ENCODE results near the gene FMO1. TPM values are rescaled to one million over a fixed set of nuclear protein-coding genes. Genes with fewer than 3 reads are reported as not detected.

The FMO1 gene
- total RNA-seq, 1 donor from 2014 or later = 0.67 TPM

DNA sequence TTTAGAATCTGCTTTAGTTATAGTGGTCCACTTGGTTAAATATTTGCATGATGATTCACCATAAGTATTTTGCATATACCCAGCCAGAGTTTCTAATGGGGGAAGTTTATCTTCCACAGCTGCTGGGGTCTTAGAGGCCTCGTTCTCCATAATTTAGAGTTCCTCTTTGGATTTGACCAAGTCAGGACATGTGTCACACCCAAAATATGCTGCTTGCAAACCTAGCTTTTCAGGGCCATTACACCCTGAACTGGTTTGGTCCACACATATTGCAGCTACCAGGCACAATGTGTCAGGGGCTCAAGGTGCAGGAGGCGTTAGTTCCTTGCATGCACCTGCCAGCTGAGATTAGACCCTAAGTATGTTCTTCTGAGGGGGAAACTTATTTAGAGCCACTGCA, 48.6 kb downstream of the FMO1 start:
- no peak for DNase-seq (ENCODE audit: low spot score, unreplicated experiment)
- H3K4me3 Mint-ChIP-seq (ENCODE audit: low read depth) = no peak overlapping the region
- H3K27ac Mint-ChIP-seq = no peak overlapping the region
- peaks cover 9% of the 10 kb centered on the region for H3K4me1 Mint-ChIP-seq (ENCODE audit: low read depth)
- TF ChIP-seq, protein P1, sequence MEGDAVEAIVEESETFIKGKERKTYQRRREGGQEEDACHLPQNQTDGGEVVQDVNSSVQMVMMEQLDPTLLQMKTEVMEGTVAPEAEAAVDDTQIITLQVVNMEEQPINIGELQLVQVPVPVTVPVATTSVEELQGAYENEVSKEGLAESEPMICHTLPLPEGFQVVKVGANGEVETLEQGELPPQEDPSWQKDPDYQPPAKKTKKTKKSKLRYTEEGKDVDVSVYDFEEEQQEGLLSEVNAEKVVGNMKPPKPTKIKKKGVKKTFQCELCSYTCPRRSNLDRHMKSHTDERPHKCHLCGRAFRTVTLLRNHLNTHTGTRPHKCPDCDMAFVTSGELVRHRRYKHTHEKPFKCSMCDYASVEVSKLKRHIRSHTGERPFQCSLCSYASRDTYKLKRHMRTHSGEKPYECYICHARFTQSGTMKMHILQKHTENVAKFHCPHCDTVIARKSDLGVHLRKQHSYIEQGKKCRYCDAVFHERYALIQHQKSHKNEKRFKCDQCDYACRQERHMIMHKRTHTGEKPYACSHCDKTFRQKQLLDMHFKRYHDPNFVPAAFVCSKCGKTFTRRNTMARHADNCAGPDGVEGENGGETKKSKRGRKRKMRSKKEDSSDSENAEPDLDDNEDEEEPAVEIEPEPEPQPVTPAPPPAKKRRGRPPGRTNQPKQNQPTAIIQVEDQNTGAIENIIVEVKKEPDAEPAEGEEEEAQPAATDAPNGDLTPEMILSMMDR (IDR thresholded peaks at IDR 0.05; ENCODE audit: unreplicated experiment) = no peak
- peaks cover 17% of the 10 kb centered on the region for H3K9me3 Mint-ChIP-seq (ENCODE audit: low read depth)
- H3K36me3 Mint-ChIP-seq (ENCODE audit: insufficient read depth) = peaks cover 1% of the 10 kb centered on the region
- no peaks in the 10 kb centered on the region for H3K27me3 Mint-ChIP-seq

DNA sequence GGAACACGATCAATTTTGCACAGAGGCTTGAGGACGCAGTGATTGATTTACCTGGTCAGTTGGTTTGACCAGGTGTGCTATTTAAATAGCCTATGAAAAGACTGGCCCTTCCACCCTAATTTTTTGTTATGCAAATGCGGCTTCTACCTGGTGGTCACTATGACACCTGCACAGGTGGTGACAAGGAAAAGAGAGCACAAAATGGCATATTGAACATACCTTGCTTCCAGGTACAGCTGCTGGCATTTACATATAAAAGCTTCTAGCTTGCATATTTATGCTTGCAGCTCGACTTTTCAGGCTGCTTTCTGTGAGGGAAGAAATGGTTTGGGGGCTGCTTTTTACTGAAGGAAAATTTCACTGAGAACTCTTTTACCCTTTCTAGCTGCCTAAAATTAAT, 50.4 kb downstream of the FMO1 start:
- Mint-ChIP-seq H3K36me3 (ENCODE audit: insufficient read depth) (peaks cover 3% of the 10 kb centered on the region), H3K9me3 (ENCODE audit: low read depth) (peaks cover 27% of the 10 kb centered on the region), H3K27ac (peak overlapping the region; percentile 90), H3K4me3 (ENCODE audit: low read depth) (no peak overlapping the region), H3K27me3 (no peaks in the 10 kb centered on the region), H3K4me1 (ENCODE audit: low read depth) (peaks cover 9% of the 10 kb centered on the region)
- DNase-seq (ENCODE audit: low spot score, unreplicated experiment) = no peak
- TF ChIP-seq, protein P1 (IDR thresholded peaks at IDR 0.05; ENCODE audit: unreplicated experiment) = no peak

DNA sequence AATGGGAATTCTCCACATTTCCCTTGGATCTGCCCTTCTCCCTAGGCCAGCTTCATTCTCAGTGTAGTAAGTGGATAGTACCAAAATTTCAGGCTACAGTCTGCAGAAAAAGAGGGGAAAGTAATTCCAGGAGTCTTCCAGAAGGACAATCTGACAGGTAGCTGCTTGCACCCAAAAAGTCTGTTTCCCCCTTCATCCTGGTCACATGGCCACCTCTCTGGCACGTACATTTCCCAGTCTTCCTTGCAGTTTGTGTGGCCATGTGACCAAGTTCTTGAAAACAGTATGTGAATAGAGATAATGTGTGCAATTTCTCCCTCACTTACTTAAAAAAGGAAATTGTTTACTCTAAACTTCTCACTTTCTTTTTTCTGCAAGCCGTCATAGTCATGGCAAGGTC, 51.0 kb downstream of the FMO1 start:
- peak overlapping the region; percentile 29 for H3K27ac Mint-ChIP-seq
- H3K4me3 Mint-ChIP-seq (ENCODE audit: low read depth) = no peak overlapping the region
- TF ChIP-seq, protein P1 (IDR thresholded peaks at IDR 0.05; ENCODE audit: unreplicated experiment) = no peak
- peaks cover 27% of the 10 kb centered on the region for H3K9me3 Mint-ChIP-seq (ENCODE audit: low read depth)
- peaks cover 9% of the 10 kb centered on the region for H3K4me1 Mint-ChIP-seq (ENCODE audit: low read depth)
- peaks cover 3% of the 10 kb centered on the region for H3K36me3 Mint-ChIP-seq (ENCODE audit: insufficient read depth)
- no peak for DNase-seq (ENCODE audit: low spot score, unreplicated experiment)
- no peaks in the 10 kb centered on the region for H3K27me3 Mint-ChIP-seq

DNA sequence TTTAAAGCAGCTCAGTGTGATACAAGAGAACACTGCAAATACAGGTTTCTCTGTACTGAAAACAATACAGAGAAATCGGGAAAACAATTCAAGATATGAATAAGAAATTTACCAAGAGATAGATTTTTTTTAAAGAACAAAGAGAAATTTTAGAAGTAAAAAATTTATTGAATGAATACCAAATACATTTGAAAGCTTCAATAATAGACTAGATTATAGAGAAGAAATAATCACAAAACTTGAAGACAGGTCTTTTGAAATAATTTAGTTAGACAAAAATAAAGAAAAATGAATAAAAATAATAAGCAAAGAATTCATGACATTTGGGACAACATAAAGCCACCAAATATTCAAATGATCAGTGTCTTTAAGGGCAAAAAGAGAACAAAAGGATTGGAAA, 52.1 kb downstream of the FMO1 start:
- Mint-ChIP-seq H3K4me1 (ENCODE audit: low read depth) (peaks cover 9% of the 10 kb centered on the region), H3K36me3 (ENCODE audit: insufficient read depth) (peaks cover 3% of the 10 kb centered on the region), H3K27ac (no peak overlapping the region), H3K9me3 (ENCODE audit: low read depth) (peaks cover 27% of the 10 kb centered on the region), H3K4me3 (ENCODE audit: low read depth) (no peak overlapping the region), H3K27me3 (no peaks in the 10 kb centered on the region)
- TF ChIP-seq, protein P1 (IDR thresholded peaks at IDR 0.05; ENCODE audit: unreplicated experiment) = no peak
- DNase-seq (ENCODE audit: low spot score, unreplicated experiment) = no peak

DNA sequence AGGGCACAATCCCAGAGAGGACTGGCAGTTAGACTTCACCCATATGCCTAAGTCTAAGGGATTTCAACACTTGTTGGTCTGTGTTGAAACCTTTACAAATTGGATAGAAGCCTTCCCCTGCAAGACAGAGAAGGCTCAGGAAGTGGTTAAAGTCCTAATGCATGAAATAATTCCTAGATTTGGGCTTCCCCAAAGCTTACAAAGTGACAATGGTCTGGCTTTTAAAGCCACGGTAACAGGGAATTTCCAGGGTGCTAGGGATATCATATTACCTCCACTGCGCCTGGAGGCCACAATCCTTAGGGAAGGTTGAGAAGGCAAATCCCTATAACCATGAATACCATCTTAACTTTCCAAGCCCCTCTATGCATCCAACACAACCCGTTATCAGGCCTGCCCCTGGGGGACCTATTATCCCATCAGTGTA, 62.4 kb downstream of the FMO1 start:
- Mint-ChIP-seq H3K4me1 (ENCODE audit: low read depth) (peaks cover 9% of the 10 kb centered on the region), H3K9me3 (ENCODE audit: low read depth) (no peaks in the 10 kb centered on the region), H3K27me3 (no peaks in the 10 kb centered on the region)

More for the DNA sequence above, 62.4 kb downstream of the FMO1 start:
- H3K36me3 Mint-ChIP-seq (ENCODE audit: insufficient read depth) = no peaks in the 10 kb centered on the region
- TF ChIP-seq, protein P1 (IDR thresholded peaks at IDR 0.05; ENCODE audit: unreplicated experiment) = no peak
- no peak overlapping the region for H3K4me3 Mint-ChIP-seq (ENCODE audit: low read depth)
- no peak overlapping the region for H3K27ac Mint-ChIP-seq
- no peak for DNase-seq (ENCODE audit: low spot score, unreplicated experiment)

Measured in progenitor cell of endocrine pancreas (in vitro differentiated cells).